ENCODE results near the gene SUSD1.

DNA sequence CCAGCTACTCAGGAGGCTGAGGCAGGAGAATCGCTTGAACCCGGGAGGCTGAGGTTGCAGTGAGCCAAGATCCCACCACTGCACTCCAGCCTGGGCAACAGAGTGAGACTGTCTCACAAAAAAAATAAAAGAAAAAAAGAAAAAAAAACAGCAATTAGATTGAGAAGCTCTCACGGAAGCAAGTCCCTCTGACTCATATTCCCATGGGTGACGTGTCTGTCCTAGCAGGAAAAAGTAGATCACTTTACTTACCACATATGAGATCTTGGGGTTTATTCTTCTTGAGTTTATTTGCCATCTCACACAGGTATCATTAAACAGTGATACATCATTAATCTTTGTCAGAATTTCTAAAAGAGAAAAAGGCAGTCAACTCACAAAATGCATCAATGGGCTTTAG is 62.6 kb downstream of the SUSD1 start:
- TF ChIP-seq, protein P1, sequence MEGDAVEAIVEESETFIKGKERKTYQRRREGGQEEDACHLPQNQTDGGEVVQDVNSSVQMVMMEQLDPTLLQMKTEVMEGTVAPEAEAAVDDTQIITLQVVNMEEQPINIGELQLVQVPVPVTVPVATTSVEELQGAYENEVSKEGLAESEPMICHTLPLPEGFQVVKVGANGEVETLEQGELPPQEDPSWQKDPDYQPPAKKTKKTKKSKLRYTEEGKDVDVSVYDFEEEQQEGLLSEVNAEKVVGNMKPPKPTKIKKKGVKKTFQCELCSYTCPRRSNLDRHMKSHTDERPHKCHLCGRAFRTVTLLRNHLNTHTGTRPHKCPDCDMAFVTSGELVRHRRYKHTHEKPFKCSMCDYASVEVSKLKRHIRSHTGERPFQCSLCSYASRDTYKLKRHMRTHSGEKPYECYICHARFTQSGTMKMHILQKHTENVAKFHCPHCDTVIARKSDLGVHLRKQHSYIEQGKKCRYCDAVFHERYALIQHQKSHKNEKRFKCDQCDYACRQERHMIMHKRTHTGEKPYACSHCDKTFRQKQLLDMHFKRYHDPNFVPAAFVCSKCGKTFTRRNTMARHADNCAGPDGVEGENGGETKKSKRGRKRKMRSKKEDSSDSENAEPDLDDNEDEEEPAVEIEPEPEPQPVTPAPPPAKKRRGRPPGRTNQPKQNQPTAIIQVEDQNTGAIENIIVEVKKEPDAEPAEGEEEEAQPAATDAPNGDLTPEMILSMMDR (IDR thresholded peaks at IDR 0.05), result no peak
- TF ChIP-seq POLR2A (IDR thresholded peaks at IDR 0.05) (no peak), EP300 (IDR thresholded peaks at IDR 0.05; ENCODE audit: low read depth) (no peak)

Measured in transverse colon (tissue), 3 donors.